OCI-M2 (cell line): ENCODE results near the gene FAM180B.

Experiments
- DNase-seq: peaks from one replicate; lab custom pipeline; 2025; ENCODE audit not compliant: unreplicated experiment; lab: John Stamatoyannopoulos, UW

The FAM180B gene

DNA sequence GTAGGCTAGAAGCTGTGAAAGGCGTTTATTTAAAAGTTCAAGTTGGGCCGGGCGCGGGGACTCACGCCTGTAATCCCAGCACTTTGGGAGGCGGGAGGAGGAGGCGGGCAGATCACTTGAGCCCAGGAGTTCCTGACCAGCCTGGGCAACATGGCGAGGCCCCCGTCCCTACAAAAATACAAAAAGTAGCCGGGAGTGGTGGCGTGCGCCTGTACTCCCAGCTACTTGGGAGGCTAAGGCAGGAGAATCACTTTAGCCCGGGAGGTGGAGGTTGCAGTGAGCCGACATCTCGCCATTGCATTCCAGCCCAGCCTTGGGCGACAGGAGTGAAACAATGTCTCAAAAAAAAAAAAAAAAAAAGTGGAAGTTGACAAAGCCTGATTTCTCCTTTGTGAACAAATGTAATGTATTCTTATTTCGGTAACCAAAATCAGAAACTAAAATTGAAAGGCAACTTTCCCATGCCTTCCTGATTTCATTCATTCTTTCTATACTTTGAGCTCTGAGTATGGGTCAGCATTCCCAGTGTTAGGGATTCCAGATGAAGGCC, 20.3 kb upstream of the FAM180B start:
- DNase-seq: no peak

DNA sequence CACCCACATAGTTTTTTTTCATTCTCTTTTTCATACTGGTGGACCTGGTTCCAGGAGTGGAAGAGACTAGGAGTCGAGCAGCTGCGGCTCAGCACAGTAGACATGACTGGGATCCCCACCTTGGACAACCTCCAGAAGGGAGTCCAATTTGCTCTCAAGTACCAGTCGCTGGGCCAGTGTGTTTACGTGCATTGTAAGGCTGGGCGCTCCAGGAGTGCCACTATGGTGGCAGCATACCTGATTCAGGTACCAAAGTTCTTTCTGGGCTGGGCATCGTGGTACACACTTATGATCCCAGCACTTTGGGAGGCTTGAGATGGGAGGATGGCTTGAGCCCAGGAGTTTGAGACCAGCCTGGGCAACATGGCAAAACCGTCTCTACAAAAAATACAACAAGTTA, 16.8 kb upstream of the FAM180B start:
- DNase-seq: no peak

DNA sequence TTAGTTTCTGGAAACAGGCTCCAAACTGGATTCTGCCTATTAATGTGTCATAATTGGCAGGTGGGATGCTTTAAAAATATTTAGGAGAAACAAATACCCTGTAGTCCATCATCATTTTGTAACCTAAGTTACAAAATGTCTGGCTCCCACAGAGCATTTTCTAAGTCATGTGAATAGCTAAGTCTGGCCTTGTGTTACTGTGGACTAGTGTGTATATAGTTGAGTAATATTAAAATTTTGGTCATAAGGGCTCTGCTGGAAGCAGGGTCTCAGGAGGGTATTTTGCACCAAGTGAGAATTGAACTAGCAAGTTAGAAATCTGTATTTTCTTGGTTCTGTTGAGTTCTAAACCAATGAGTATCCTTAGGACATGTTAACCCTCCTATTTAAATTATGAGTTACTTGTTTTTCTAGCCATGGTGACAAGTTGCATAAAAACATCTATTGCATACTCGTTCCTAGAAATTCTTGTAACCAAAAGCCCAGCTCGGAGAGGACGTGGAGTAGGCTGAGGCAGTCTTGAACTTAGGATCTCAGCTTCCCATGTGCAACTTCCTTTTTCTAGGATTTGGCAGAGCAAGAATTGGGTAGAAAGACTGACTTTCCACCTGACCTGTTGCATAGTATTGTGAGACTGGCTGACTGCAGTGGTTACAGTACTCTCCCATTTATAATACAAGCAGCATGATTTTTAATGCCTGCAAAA, 15.7 kb upstream of the FAM180B start:
- no peak for DNase-seq

DNA sequence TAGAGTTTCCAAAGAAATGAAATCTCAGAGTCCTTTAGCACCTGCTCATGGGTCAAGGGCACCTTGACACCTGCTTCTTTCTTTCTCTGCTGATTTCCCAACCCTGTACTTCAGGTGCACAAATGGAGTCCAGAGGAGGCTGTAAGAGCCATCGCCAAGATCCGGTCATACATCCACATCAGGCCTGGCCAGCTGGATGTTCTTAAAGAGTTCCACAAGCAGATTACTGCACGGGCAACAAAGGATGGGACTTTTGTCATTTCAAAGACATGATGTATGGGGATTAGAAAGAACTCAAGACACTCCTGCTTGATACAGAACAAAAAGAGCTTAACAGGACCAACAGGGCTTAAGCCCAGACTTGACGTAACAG, 15.1 kb upstream of the FAM180B start:
- no peak for DNase-seq

DNA sequence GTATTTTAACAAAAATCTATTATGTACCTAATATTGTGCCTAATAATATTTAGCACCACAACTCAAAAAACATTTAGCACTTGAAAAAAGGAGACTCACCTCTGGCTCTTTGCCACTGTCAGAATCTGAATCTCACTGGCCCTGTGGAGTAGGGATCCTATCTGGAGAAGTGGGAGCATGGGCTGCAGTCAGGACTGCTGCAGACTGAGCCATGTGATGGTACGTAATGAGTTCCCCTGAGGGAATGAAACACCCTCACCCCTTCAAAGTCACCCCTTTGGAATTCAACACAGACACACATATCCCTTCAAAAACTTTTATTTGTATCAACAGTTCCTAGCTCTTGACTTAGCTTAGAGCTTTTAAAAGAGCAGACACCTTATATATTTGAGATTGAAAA, 14.6 kb upstream of the FAM180B start:
- no peak for DNase-seq

DNA sequence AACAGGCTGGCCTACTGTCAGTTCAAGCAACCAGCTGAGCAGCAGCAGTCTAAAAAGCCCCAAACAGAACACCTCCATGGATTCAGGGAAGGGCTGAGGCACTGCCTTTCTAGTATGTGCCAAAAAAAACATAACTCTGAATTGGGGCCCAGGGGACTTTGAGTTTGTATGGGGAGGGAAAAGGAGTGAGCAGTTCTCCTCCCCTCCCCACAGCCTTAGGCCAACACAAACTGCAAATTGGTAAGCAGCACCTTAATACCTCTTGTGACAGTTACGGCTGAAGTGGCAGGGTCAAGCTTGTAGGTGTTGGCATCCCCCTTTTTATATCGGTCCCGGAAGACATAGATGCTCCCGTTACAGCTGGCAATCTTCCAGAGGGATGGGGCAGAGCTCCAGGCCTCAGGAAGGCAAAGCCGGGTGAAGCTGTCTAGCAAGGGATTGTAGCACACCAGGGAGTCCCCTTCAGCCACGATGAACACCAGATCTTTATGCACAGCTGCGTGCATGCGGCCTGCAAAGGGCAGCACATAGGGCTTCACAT, 13.7 kb upstream of the FAM180B start:
- DNase-seq: no peak

DNA sequence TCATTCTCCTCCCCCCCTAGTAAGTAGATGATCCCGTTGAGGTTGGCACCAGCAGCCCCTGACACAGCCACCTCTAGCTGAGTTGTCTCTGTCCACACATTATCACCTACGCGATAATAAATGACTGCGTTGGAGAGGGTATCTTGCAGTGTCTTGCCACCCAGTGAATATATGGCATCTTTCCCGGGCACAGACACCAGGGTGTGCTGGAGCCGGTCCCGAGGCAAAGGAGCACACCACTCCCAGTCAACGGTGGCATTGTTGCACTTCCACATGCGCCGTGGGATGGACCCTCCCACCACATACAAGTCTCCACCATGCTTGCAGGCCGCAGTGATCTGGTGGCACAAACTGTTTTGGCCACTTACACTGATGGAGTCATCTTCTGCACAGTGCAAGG, 13.2 kb upstream of the FAM180B start:
- no peak for DNase-seq

DNA sequence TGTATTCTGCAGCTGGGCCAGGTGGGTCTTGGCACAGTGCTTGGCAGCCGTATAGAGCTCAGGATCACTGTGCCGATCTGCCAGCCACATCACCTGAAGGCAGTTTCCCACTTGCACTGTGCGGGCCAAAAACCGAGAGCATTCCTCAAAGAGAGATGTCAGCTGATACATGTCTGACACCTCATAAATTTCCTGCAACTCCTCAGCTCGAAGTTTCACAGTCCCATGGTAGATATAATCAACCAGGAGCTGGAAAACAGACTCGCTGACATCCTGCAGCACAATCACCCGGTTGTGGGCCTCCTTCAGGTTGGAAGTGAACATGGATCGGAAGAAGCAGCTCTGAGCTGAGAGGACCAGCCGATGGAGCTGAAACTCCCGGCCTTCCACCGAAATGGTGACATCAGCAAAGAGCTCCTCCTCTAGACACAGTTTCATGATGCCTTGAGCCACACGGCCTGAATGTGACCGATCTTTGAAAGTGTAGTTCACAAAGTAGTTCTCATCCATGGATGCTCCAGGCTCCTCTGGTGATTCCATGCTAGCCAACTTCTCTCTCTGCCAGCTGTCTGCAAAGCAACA, 8.9 kb upstream of the FAM180B start:
- no peak for DNase-seq

DNA sequence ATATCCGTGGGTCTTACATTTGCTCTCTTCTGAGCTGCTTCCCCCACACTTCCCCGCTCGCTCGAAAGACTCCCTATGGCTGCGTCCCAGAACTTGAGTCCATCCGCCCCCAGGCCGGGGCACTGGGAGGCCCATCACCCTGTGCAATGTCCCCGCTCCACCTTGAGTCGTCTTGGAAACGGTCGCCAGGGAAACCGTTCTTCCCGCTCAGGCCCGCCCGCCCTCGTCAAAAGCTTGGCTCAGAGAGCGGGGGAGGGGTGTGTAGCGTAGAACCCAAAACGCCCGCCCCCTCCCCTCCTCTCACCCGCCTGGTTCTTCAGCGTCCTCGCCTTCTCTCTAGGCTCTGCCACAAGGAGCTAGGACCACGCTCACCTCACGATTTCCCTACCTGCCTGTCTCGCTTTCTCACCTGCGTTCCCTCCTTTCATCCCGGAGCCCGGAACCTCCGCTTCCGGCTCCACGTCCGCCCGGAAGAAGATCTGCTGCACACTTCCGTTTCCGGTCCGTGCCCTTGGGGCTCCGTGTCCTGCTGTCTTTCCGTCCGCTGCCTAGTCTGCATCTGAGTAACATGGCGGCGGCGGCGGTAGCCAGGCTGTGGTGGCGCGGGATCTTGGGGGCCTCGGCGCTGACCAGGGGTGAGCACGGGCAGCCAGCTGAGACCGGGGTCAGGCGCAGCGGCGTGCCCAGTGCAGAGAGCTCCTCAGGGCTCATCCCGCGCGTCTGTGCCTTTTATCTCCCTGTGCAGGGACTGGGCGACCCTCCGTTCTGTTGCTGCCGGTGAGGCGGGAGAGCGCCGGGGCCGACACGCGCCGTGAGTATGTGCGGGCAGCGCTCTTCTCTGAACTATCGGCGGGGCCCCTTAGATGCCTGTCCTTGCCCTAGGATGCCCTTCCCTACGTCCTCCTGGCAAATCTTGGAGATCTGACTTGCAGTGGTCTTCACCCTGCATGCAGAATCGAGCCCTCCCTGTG, 7.7 kb upstream of the FAM180B start, which contains the start of the genes KBTBD4 and NDUFS3:
Gene KBTBD4 (minus strand): TSS at position 447 of the 971 bp plus-strand sequence. CDS start 19 bp downstream, at position 428.
Gene NDUFS3 (plus strand): TSS at position 551 of the 971 bp plus-strand sequence. CDS start 18 bp downstream, at position 569.
- peak; percentile 80 for DNase-seq

DNA sequence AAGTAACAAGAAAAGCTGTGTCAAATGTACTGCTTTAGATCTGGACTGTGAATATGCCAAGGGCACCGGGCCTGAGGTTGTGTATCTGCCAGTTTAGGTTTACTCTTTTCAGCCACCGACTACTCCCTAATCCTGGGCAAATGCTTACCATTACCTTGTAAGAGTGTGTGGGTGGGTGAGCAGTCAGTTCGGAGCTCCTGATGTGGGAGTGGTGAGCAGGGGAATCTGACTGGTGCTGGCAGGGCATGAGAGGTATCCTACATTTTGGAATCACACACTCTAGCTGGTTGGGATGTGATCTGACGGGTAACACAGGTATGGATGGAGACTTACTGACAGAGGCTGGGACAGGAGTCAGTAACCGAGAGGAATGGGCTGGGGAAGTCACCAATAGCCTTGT, 2.6 kb upstream of the FAM180B start:
- DNase-seq: no peak

DNA sequence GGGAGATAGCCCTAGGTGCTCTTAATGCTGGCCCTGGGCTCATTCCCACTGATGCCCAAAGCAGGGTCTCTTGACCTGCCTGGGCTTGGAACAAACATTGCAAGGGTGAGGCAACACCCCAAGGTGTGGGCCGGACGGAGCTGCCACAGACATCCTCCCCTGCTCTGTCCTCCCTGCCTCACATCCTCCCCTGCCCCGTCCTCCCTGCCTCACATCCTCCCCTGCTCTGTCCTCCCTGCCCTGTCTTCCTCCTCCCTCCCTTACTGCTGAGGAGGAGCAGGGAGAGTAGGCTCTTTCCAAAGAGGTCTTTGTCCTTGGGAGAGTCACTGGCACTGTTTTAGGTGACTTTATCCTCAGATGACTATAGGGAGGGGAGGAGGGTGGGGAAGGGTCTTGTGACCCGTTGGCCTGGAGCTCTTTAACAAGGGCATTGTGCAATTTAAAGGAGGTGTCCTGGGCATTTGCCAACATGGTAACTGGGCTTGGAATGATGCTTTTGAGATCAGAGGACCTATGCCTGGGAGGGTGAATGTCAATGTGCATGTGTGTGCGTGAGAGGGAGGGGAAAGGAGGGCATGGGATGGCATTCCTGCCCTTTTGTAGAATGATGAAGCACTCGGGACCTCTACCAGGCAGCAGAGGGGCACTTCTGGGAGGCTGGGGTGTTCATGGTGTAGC, 700 bp downstream of the FAM180B start:
- no peak for DNase-seq

DNA sequence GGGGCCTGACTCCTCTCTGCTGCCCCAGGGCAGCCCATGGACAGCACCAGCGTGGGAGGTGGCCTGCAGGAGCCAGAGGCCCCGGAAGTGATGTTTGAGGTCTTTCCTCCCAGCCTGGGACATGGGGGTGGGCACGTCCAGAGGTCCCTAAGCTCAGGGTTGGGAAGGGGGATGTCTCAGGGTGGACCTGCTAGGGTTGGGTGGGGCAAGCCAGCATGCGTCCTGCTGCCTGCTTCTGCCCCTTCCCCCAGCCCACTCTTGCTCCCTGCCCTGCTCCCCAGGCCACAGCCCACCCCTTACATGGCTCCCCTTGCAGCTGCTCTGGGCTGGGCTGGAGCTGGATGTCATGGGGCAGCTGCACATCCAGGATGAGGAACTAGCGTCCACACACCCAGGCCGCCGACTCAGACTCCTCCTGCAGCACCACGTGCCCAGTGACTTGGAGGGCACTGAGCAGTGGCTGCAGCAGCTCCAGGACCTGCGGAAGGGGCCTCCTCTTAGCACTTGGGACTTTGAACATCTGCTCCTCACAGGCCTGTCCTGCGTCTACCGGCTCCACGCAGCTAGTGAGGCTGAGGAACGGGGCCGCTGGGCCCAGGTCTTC, 1.3 kb downstream of the FAM180B start:
- DNase-seq: no peak

DNA sequence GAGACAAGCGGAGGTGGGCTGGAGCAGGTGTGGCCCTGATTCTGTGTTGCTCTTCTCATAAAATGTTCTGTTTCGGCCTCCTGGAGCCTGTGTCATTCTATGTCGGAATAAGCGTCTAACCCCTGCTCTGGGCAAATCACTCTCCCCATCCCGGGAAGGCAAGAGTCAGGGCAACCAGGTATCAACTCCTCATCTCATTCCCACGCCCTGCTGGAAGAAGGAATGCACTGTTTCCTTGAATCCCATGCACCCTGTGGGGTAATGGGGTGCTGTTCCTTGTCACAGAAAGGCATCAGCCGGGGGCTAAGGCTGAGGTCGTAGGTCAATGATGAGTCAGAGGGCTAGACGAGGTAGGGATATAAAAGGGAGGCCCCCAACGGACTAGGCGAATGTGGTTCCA, 2.6 kb downstream of the FAM180B start:
- no peak for DNase-seq

DNA sequence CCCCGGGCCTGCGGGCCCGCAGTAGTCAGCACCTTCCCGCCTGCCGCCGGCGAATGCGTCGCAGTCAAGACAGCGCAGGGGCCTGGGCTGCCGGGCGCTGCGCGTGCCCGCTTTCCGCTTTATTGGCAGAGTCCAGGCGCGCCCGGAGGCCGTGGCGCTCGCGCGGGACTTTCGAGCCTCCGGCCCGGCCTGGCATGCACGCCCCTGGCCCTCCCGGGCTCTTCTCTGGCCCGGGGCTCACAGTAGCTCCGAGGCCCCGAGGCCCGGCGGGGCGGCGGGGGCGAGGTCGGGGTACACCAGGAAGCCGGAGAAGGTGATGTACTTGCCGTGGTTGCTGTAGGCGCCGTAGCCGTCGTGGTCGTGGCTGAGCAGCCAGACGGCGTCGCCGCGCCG, 3.1 kb downstream of the FAM180B start:
- no peak for DNase-seq

DNA sequence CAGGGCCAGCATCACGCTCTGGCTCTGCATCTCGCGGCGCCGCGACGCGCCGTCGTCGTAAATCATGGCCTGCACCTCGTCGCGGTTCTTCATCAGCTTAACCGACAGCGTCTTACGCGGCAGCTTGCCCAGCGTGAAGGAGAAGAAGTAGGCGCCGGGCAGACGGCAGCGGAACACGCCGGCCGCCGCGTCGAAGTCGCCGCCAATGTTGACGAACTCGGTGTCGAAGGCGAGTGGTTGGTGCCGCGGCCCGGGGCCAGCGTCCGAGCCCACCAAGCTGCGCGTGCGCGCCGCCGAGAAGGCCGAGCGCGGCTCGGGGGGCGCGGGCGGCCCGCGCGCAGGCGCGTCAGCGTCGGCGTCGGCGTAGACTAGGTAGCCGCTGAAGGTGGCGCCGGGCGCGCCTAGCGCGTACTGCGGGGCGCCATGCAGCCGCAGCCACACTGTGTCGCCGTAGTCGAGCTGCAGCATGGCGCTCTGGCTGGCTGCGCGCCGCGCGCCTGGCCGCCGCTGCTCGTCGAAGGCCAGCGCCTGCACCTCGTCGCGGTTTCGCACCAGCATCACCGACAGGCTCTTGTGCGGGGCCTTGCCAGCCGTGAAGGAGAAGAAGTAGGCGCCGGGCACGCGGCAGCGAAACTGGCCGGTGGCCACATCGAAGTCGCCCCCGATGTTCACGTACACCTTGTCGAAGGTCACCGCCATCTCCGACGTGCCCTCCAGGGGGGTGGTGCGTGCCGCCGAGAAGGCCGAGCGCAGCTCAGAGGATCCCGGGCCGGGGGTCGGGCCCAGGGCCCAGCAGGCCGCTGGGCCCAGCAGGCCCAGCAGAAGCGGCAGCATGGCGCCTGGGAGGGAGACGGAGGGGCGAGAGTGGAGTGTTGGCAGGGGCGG, 3.7 kb downstream of the FAM180B start:
- no peak for DNase-seq

DNA sequence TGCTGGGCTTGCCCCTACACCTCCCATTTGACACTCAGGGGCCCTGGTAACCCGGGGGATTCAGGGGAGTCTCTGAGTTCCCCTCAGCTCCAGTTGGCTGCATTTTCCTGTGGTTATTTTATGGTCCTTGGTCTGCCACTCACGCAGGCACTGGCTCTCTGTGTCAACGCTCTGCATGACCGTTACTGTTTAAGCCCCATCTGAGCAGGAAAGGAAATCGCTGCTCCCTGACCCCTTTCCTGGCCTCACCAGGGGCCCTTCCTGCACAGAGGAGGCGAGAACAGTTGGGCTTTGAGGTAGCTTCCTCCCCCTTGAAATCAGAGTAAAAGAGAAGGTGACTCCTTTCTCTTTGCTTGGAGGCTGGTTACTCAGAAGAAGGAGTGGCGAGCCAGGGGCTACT, 5.3 kb downstream of the FAM180B start:
- no peak for DNase-seq

DNA sequence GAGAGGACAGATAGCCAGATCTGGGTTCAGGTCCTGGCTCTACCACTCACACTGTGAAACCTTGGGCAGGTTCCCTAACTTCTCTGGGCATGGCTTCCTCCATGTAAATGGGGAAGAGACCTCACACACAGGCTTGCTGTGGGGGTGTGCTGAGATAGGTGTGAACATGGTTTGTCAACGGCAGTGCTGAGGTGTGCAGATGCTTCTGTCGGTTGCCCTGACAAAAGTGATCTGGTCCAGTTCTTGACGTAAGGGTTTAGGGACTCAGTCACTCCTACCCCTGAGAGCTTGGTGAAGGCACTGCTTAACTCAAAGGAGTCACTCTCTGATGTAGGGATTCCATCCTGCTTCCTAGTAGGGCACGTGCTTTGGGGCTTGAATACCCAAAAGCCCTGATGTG, 5.8 kb downstream of the FAM180B start:
- DNase-seq: no peak

DNA sequence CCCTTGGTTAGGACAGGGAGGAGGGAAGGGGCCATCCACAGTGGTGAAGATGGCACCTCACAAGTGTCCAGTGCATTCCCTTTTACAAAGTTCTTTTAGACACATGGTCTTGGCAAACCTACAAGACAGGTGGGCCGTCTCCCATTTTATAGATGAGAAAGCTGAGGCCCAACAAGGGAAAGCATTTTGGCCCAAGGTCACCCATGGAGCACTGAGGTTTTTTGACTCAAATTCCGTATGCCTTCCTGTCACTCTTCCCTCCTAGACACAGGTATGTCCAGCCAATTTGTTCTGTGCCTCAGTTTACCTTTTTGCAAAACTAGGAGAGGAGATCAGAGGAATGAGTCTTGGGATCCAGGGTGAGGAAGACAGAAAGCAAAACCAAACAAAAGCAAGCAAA, 6.5 kb downstream of the FAM180B start:
- DNase-seq: no peak

DNA sequence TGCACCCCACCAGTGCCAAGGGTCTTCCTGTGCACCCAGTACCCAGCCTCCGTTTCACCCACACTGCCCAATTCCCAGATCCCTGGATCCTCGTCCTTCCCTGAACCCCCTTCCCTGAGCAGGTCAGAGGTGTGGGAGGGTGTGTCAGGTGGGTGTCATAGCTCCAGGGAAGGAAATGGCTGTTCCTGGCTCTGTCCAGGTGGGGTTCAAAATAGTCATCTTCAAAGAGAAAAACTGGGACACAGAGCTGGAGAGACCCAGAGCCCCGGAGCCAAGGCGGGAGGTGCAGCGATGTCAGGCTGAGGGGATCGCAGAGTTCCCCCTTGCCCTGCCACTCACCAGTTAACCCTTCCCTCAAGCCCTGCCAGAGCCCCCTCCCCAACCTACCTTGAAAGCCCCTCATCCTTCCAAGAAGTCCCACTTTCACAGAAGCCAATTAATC, 7.0 kb downstream of the FAM180B start:
- no peak for DNase-seq
